AG04450 (cell line): ENCODE data around the gene GMPPB. TPM values are rescaled to one million over a fixed set of nuclear protein-coding genes. Genes with fewer than 3 reads are reported as not detected.
A peak's percentile ranks its signal among the peaks of the same experiment; 100 is the strongest.

Source experiments
- CTCF ChIA-PET: fragments of 300-600, 350-600 bp; formaldehyde crosslinking; extraction: SDS; loops from one replicate; lab custom pipeline; 2022; ENCODE audit warnings: antibody characterized with exemption, inconsistent platforms; lab: Charles Lee
- POLR2A ChIA-PET: fragments of 350-600 bp; formaldehyde crosslinking; extraction: SDS; loops from one replicate; lab custom pipeline; 2021; ENCODE audit warnings: antibody characterized with exemption, inconsistent platforms; lab: Yijun Ruan, JAX
- DNase-seq: peaks from one replicate; pipeline ENCODE4 v3.0.0-alpha.2; 2011; ENCODE audit warnings: low read depth, low spot score
- H3K27ac ChIP-seq: one replicate; pipeline ENCODE4 v1.5.1; 2012; ENCODE audit warnings: low read depth, low read length, control low read depth
- H3K27me3 ChIP-seq: one replicate; pipeline ENCODE4 v1.6.0; 2012; ENCODE audit warnings: low read length; ENCODE audit not compliant: control insufficient read depth, insufficient read depth
- H3K4me3 ChIP-seq: 2 replicates; pipeline ENCODE4 v1.5.1; 2011; ENCODE audit warnings: mild to moderate bottlenecking, low read depth, low read length, control low read depth
- H3K9me3 ChIP-seq: 2 replicates; pipeline ENCODE4 v1.5.1; 2012; ENCODE audit warnings: low read length; ENCODE audit not compliant: control insufficient read depth, insufficient read depth
- polyA plus RNA-seq: library from polyadenylated mRNA; depleted of rRNA; stranded (reverse); fragments of >200 nt; gene quantifications from 2 replicates; pipeline ENCODE4 v1.2.3, GENCODE V29; 2011
- TF ChIP-seq, protein P1 (sequence below): IDR thresholded peaks from 2 replicates; pipeline ENCODE4 v1.5.1; 2011; ENCODE audit warnings: low read depth, low read length, control low read depth, inconsistent platforms

The GMPPB gene
- polyA plus RNA-seq, 1 experiment = 13.9 TPM

DNA sequence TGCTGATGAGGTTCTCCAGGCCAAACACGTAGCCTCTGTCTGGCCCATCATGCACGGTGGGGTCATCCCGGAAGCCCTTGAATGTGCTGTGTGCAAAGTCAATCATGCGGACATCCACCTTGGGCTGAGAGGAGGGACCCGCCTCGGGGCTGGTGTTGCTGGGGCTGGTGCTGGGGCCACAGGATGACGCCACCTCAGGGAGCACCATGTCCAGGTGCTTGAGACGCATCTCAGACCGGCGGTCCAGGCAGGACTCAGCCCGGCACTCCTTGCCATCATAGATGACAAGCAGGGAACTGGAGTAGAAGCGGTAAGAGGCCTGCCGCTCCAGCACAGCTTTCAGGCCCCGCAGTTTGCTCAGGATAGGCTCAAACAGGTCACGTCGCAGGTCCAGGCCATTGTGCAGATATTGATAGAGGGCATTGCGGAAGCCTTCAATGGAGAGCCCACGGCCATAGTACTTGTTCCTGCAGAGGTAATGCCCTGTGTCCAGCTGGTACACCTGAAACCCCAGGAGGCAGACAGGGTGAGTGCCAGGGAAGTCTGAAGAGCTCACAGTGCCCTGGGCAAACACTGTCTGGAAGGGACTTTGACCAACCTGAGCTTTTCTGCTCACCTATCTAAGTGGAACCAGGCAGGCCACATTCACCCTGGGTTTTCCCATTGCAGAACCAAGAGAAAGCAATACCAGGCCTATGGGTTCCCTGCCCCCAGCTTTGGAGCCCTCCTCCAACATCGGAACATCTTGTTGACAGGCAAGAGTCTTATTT lies 3.6 kb upstream of the GMPPB start:
- ChIA-PET CTCF (no interaction called here), POLR2A (no interaction called here)
- TF ChIP-seq, protein P1, sequence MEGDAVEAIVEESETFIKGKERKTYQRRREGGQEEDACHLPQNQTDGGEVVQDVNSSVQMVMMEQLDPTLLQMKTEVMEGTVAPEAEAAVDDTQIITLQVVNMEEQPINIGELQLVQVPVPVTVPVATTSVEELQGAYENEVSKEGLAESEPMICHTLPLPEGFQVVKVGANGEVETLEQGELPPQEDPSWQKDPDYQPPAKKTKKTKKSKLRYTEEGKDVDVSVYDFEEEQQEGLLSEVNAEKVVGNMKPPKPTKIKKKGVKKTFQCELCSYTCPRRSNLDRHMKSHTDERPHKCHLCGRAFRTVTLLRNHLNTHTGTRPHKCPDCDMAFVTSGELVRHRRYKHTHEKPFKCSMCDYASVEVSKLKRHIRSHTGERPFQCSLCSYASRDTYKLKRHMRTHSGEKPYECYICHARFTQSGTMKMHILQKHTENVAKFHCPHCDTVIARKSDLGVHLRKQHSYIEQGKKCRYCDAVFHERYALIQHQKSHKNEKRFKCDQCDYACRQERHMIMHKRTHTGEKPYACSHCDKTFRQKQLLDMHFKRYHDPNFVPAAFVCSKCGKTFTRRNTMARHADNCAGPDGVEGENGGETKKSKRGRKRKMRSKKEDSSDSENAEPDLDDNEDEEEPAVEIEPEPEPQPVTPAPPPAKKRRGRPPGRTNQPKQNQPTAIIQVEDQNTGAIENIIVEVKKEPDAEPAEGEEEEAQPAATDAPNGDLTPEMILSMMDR = no peak
- no peak for DNase-seq
- no peaks in the 10 kb centered on the region for H3K9me3 ChIP-seq
- H3K27ac ChIP-seq = no peak overlapping the region
- no peaks in the 10 kb centered on the region for H3K27me3 ChIP-seq
- H3K4me3 ChIP-seq = no peak overlapping the region

DNA sequence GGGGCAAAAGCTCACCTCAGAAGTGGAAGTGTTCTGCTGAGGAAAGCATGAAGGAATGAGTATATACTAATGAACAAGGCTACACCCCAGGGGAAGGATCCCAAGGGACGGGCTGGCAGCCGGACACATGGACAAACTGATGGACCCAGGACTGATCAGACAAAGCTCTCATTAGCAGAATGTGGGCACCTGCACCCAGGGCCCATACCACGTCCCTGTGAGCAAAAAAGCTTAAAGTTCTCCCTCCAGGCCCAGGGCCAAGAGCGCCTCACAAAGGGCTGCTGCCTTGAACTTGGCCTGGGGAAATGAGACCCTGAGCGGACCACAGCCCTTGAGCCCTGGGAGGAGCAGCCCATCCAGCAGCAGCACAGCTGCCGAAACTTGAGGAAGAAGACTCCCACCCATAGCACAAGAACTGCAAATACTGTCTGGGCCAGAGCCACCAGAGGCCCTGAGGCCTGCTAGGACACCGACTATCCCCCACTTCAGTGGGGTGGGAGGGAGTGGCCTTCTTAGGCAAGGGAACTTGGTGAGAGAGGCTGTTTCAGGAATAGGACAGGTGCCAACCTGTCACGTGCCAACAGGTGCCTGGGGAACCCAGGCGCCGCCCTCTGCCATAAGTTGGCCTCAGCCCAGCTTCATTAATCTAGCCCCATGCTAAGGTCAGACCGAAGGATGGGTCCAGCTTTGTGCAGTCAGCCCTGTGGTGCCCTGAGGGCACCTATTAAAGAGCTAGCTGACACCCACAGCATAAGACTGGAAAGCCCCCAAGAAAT lies 2.3 kb upstream of the GMPPB start:
- CTCF ChIA-PET = no interaction called here
- TF ChIP-seq, protein P1 = no peak
- no peak for DNase-seq
- Histone ChIP-seq H3K9me3 (no peaks in the 10 kb centered on the region), H3K4me3 (no peak overlapping the region), H3K27ac (no peak overlapping the region), H3K27me3 (no peaks in the 10 kb centered on the region)
- POLR2A ChIA-PET = no interaction called here

DNA sequence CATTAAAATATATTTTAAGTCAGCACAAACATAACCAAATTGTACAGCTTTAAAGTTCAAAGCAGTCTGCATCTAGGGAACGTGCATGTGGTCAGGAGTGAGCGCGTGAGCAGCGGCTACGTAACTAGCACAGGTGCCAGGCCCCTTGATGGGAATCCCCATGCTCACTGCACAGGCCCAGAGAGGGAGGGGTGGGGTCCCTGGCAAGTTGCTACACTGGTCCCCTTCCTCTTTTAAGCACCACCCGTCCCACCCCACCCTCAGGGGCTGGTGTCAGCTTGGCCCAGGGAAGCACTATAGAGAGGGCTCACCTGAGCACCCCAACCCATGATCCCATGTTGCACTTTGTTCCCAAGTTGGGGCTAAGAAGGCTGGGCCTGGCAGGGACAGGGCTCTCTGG lies 835 bp upstream of the GMPPB start:
- H3K9me3 ChIP-seq = no peaks in the 10 kb centered on the region
- peak overlapping the region; percentile 65 for H3K4me3 ChIP-seq
- TF ChIP-seq, protein P1 = no peak
- H3K27ac ChIP-seq = peak overlapping the region; percentile 91
- POLR2A ChIA-PET = interaction anchor here (1.0 to 1.2 kb wide), 2 partner anchors 9 to 81 kb away, joined by 3 to 4 read pairs; no protein-coding TSS in a partner anchor
- CTCF ChIA-PET = no interaction called here
- DNase-seq = no peak
- H3K27me3 ChIP-seq = no peaks in the 10 kb centered on the region

DNA sequence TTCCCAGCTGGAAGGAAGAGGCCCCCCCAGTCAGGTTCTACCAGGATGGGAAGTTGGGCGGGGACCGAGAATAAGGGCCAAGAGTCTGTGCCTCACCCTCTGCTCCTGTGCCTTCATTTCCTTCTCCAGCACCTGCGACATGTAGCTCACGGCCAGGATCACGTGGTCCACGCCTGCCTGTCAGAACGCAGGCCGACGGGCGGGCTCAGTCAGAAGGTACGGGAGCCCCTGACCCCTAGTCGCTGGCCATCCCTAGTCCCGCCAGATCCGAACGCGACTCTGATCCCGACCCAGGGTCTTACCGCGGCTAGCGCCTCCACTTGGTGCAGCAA lies 489 bp downstream of the GMPPB start:
- ChIA-PET POLR2A (interaction anchor here (1.0 to 1.2 kb wide), 2 partner anchors 8 to 82 kb away, joined by 3 to 4 read pairs; no protein-coding TSS in a partner anchor), CTCF (interaction anchor here (1.0 to 1.1 kb wide), 2 partner anchors 20 to 80 kb away, joined by 3 read pairs; partner anchors contain the start of gene INKA1)
- Histone ChIP-seq H3K4me3 (peak overlapping the region; percentile 100), H3K27me3 (no peaks in the 10 kb centered on the region), H3K27ac (peak overlapping the region; percentile 87), H3K9me3 (peaks cover 7% of the 10 kb centered on the region; the same call in 1 of the 2 replicates)
- TF ChIP-seq, protein P1 = no peak
- no peak for DNase-seq
